ENCODE measurements around the gene GNG4.

Gene GNG4

DNA sequence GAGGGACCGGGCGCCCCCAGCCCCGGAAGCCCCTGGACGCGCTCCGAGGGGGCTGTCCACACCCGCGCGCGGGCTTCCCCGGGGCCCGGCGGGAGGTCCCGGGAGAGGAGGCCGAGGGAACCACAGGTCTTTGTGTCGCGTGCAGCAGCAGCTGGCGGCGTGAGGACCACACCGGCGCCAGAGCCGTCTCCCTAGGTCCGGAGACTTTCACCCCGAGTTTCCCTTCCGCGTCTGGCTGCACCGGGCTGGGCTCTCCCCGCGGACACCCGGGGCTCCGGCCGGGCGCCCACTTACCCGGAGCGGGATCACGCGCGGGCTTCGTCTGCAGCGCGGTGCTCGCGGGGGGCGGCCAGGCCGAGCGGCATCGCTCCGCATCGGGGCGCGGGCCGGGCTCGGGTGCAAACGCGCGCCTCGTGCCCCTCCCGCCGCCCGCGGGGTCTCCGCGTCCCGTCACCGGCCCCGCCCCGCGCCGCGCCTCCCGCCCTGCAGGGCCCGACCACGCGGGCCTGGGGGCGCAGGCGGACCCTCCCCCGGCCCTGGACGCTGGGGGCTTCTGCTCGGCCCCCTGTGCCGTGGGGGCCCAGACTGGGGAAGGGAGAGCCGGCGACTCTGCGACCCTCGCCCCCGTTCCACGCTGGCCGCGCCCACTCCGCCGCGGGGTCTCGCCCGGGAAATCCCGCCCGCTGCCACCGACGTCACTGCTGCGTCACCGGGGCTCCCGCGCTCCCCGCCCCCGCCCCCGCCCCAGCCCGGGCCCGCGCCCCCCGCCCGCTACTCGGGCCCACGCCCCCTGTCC, at the start of gene GNG4:
GNG4 (minus strand) TSS at position 417 of the 796 bp plus-strand sequence. CDS start 65,946 bp downstream, outside the sequence.
- no peak for DNase-seq (ENCODE audit: low spot score)

DNA sequence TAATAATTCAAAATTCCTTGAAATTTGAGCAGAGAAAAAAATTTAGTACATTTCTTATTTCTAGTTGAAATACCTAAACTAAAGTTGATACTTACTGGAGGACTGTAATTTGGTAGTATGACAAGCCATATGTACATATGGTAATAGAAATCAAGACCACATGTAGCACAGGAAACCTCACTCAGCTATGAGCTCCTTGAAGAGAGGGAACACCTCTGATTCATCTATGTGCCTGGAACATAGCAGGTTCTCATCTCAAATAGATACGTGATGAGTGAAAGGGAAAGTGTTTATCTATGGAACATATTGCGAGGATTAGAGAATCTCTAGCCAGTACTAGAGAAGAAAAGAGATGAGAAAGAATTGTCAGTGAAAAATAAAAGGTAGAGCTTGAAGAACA, 47.9 kb upstream of the GNG4 start:
- no peak for DNase-seq (ENCODE audit: low spot score)

DNA sequence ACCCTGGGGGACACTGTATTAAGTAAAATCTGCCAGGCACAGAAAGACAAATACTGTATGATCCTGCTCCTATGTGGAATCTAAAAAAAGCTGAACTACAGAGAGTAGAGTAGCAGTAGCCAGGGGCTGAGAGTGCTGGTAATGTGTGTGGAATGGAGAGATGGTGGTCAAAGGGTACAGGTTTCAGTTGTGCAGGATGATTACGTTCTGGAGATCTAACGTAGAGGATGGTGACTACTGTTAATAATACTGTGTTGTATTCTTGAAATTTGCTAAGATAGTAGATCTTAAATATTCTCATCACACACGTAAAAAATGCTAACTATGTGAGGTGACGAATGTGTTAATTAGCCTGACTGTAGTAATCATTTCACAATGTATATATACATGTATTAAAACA, 39.8 kb upstream of the GNG4 start:
- no peak for DNase-seq (ENCODE audit: low spot score)

DNA sequence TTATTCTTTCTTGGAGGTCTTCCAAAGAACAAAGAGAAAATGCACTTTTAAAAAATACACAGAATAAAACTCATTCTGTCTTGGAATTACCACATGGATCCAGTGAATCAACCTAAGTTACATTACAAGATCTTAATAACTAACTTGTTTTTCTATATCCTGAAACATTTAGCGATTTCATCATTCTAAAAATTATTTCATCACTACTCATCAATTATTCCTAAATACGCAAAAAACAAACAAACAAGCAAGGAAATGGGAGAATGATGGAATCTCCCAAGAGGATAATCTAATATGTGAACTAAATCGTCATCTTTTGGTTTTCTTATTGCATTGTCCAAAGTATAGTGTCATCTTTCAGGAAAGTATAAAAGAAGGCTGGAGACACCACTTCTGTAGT, 38.5 kb upstream of the GNG4 start:
- DNase-seq (ENCODE audit: low spot score) = no peak

DNA sequence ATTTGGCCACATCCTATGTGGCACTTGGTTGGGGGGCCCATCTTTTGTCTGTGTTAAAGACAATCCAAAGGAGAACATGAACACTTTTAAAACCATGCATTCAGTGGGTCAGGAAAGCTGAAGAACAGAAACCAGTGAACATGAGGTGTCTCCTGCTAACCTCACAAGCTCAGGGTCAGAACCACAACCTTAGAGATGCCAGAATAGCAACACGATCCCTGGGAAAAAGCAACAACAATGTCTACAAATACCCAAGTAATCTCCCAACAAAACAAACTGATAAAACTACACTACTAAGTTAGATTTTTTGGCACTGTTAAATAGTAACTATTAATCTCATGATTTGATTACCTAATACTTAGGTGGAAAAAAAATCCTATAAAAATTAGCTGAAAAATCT, 34.1 kb upstream of the GNG4 start:
- no peak for DNase-seq (ENCODE audit: low spot score)

DNA sequence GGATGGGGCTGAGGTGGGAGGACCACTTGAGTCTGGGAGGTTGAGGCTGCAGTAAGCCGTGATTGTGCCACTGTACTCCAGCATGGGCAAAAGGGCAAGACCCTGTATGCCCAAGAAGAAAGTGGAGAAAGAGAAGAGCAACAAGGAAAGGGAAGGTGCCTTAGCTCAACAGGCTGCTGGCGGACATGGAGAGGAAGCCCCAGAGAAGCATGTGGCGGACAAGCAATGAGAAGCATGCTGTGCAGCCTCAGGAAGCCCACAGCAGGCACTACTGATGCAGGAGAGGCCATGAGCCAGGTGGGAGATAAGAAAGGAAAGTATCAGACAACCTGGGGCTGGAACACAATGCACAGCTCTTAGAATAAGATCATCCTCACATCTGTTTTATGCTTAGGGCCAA, 32.6 kb upstream of the GNG4 start:
- no peak for DNase-seq (ENCODE audit: low spot score)

DNA sequence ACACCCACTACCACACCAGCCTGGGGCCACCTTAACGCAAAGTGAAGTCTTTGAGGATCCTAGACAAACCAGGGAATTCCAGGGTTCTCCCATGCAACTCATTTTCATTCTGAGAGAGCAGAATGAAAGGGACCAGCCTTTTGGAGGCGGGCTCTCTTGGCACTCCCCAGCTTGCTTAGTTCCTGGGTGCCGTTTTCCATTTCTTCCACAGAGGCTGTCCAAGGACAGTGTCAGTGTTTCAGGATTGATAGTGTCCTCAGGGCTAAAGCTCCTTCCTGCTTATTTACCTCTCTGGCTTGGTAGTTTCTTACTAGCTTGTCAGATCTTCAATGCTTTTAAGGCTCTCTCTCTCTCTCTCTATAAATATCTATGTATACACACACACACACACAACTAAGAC, 30.1 kb upstream of the GNG4 start:
- no peak for DNase-seq (ENCODE audit: low spot score)

DNA sequence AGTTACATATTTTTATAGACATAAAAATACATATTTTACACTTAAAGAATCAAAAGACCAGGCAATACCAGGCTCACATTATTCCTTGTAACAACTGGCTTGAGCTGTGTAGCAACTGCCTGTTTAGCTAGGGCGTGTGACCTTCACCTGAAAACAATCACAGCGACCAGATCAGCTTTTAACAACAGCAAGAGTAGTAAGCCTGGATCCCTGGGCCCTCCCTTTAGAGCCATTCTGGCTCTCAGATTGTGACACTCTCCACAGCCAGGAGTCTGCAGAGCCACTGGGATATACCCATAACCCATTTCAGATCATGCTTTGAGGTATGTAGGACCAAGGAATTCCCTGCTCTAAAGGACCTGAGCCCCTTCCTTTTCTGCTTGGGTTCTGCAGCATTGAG, 29.4 kb upstream of the GNG4 start:
- no peak for DNase-seq (ENCODE audit: low spot score)

DNA sequence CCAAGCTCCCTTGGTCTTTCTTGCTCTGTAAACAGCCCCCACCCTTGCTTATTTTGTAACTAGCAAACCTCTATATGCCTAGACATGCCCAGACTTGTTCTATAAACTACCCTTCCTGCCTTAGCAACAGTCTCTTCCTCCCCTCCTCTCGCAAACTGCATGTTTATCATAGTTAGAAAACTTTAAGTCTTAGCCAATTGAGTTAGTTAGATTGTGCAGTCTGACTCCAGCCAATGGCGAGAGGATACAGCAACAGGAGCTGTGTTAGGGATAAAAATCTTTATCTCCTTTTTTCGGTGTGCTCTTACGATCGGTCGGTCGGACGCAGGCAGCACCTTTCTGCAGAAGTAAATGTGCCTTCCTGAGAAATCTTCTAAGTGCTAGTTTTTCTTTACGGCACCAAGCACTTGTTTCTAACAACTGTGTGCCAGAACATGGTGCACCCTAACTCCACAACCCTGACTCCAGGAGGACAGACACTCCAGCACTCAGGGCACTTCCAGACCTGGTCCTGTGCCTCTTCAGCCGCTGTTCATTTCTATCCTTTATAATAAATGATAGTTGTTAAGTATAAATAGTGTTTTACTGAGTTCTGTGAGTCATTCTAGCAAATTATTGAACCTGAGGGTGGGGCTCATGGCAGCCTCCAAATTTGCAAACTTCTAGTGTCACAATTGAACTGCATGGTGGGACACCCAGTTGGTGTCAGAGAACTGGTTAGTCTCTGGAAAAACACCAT, 25.7 kb upstream of the GNG4 start:
- DNase-seq (ENCODE audit: low spot score) = no peak

DNA sequence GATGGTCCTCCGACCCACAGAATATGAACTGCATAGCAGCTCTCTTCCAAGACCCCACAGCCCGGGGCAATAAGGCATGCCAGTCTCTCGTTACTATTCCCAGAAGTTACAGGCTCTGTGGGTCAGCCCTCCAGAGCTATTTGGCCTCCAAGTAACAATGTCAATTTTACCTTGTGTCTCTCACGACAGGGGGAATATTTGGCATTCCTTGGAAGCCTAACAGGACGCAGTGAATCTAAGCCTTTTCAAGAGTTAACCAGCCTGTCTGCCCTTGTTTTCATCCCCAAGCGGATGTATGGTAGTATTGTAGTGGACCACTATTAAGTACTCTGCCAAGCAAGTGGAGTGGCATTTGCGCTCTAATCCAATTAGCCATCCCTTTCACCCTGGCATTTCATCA, 24.4 kb upstream of the GNG4 start:
- no peak for DNase-seq (ENCODE audit: low spot score)

DNA sequence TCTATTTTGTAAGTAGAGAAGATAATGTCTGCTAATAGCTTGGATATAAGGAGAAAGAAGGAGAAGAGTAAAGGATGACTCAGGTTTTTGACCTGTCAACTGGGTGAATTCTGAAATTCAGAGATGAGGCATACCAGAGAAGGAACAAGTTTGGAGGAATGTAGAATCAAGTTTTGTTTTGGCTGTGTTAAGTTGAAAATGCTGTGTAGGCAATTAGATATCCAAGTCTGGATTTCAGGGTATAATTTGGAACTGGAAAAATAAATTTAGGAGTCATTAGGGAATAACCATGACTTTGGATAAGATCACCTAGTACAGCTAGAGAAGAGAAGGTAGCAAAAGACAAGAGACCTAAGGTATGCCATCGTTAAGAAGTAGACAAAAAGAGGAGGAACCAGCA, 22.4 kb upstream of the GNG4 start:
- DNase-seq (ENCODE audit: low spot score) = no peak

DNA sequence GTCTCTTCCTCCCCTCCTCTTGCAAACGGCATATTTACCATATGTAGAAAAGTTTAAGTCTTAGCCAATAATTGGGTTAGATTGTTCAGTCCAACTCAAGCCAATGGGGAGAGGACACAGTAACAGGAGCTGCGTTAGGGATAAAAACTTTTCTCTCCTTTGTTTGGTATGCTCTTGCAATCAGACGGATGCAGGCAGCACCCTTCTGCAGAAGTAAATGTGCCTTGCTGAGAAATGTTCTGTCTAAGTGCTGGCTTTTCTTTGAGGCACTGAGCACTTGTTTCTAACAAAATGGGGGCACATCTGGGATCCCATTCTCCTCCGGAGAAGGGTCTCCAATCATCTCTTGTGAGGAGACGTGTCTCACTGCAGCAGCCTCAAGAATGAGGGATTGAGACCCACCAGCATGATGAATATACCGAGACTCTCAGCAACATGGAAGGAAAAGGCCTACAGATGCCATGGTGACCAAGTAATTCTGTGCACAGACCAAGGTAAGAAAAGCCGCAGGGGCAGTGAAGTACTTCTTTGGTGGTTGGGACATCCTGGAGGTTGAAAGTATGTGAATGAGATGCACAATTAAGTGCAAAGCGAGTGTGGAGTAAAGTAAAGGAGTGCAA, 20.7 kb upstream of the GNG4 start:
- no peak for DNase-seq (ENCODE audit: low spot score)

DNA sequence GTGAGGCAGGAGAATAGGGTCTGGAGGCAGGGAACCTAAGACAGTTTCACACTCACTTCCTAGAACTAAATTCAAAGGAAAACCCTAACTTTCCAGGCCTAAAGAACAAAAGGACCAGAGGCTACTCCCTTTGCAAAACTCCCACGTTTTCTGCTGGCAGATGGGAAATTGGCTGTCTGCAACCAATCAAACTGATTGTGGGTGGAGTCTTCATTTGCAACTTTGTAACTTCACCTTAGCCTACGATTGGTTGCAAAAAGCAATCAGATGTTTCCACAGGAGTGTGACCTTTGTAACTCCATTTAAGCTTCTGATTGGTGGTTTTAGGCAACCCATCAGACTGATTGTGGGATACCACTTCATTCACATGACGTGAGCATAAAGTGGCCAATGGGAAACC, 19.7 kb upstream of the GNG4 start:
- DNase-seq (ENCODE audit: low spot score) = no peak

DNA sequence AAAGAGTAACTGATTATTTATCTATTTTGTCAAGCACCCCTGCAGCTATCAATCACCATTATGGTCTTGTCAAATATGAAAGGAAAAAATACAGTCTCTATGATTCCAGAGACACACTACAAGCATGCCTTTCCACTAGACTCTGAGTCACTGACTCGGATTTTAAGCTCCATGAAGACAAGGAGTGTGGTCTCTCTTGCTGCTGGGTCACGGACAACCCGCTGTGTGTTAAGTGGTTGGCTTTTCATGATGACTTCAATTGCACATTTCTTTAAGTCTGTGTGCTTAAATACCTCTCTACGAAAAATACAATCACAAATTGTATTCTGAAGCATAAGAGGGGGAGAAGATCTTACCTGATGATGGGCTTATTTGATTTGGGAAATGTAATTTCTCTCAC, 14.0 kb upstream of the GNG4 start:
- no peak for DNase-seq (ENCODE audit: low spot score)

DNA sequence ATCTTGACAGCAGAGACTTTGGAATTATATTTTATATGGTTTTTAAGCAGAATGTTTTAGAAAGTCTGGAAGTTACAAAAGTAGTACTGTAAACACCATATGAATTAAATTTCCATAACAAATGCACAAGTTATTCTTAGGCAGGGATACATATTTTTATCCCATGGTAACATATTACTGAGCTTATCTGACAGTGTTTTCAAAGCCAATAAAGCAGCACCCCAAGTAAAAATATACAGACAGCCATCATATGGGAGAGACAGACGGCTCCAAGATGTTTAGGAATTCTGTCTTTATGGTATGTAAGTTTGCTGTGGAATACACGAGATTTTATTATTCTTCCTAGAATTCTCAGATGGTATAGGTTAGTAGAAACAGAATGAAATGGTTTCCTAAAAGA, 12.0 kb upstream of the GNG4 start:
- no peak for DNase-seq (ENCODE audit: low spot score)

DNA sequence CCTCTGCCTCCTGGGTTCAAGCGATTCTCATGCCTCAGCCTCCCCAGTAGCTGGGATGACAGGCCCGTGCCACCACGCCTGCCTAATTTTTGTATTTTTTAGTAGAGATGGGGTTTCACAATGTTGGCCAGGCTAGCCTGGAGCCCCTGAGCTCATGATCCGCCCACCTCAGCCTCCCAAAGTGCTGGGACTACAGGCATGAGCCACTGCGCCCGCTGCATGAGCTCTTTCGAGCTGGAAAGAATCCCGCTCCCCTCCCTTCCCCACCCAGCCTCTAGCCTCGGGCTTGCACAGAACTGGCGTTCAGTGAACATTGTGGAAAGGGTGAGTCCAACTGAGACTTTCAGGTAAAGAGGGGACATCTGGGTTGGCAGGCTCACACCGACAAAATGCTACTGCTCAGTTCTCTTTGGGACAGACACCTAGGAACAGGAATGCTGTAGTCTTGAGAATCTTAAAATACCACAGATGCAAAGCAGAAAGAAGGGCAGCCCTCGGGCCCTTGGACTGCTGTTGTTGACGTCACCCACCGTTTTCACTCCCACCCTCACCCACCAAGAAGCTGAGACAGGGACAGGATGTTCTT, 9.7 kb upstream of the GNG4 start:
- no peak for DNase-seq (ENCODE audit: low spot score)

DNA sequence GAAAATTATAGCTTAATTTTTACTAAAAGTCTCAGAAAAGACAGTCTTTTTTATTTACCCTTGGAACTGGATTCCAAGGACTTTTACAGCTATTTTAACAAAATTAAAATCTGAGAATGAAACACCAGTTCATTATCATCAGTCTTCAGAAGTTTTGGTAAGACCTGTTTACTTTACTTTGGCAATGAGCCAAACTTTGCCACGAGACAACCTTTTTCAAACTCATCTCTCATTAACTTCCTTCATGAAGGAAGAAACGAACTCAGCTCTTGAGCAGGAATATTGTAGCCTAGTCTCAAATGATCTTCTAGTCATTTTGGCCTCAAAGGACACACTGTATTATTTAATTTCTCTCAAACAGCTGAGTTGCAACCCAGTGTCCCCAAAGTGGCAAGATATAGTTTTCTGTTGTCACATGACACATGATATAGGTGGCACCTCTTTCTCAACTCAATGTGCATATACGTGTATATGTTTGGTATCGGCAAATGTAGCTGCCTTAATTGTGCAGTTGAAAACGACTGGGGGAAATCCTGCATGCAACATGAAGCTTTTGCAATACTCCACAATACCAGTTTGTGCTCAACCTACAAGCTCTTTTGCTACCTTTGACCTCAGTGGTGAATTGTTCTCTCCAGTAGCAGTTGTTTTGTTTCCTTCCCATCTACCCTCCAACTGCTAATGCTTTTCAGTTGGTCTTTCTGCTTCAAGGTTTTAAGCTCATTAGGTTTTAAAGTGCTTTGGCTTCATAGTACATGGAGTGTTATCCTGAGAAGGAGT, 8.4 kb upstream of the GNG4 start:
- DNase-seq (ENCODE audit: low spot score) = no peak

DNA sequence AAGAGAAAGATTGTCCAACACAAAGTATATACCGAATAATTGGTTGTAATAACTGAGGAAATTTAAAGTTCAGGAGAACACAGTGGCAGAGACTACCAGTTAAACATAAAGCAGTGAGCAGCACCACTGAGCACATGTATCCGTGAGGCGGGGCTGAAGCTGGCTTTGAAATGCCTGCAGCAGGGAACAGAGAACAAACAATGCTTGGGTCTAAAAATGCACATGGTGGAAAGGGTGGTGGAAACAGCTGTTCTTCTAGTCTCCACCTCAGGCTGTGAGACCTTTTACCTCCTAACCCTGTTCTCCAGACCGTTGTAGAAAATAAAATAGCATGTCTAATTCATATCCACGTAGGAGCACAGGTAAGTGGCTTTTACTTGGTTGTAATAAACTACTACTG, 7.7 kb upstream of the GNG4 start:
- DNase-seq (ENCODE audit: low spot score) = no peak

DNA sequence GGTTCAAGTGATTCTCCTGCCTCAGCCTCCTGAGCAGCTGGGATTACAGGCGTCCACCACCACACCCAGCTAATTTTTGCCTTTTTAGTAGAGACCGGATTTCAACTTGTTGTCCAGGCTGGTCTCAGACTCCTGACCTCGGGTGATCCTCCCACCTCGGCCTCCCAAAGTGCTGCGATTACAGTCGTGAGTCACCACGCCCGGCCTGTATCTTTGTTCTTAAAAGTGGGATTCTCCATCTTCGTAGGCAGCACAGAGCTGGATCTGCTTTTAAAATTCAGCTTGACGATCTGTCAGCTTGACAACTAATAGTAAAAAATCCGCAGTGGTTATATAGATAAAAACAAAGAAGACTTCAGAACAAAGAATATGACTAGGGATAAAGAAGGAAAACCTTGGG, 2.8 kb upstream of the GNG4 start:
- peak; percentile 22 for DNase-seq (ENCODE audit: low spot score)

DNA sequence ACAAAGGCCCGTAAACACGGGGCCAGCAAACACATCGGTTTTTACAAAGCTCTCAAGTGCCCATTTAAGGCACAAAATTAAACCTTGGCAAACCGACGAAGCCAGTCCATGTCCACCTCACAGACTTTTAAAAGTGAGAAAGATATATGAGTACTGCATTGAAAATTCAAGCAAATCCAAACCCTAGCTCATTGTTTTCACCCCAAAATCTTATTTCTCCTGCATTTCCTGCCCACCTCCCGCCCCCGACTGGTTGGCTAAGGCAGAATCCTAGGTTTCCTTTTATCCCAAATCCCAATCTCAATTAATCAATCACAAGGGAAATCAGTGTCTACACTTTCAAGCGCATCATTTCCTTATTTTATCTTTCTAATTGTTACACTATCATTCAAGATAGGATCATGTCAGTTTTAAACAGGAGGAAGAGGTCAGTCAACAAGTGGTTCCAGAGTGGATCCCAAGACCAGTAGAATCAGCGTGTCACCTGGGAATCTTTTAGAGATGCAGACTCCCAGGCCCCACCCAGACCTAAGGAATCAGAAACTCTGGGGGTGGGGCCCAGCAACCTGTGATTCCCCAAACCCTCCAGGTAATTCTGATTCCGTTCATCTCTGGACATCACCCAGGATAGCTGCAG, 1.7 kb upstream of the GNG4 start:
- no peak for DNase-seq (ENCODE audit: low spot score)

DNA sequence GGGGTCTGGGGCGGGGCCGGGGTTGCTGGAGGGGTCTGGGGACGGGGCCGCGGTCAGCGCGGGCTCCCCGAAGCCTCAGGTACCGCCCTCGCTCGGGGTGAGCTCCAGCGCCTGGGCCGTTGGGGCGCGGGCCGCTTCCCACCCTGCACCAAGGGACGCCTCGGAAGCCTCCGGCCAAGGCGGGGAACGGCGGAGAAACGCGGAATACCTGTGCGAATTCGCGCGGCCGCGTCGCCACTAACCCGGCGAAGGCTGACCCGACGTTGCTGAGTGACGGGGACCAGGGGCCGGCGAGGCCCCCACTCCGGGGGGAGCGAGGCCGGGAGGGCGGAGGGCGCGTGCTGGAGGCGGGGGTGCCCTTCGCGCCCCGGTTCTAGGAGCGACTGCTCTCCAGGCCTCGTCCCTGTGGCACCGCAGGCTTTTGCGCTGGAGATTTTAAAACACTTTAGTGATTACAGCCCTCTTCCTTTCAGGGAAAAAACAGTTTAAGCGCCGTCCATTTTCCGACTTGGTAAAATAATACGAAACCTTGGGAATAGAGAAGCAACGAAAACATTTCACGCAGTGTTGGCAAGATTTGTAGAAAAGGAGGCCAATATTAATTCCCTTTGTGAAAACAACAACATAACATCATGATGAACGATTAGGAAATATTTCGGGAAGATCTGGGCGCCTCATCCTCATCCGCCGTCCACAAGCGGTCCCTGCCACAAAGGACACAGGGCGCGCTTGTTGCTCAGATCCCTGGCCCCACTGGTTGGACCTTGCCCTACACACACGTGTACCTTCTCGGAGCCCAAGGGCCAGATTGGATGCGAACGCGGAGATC, 971 bp upstream of the GNG4 start:
- DNase-seq (ENCODE audit: low spot score) = no peak
